Activated CD4-positive, alpha-beta T cell treated with anti-CD3 and anti-CD28 coated beads, Interleukin-10, Interleukin-2, amounts not matched to agents 100 ng/mL and 50 ng/mL, durations not matched to agents 16 hours and 8 hours (primary cell): Measurements from ENCODE around the gene TNFRSF18.
"Not testable (repeated sequence)": the region's sequence is repeated elsewhere in the genome, so short reads cannot be mapped to it uniquely, and the experiment has no call there.

ENCODE experiments used
- DNase-seq: peaks from one replicate; pipeline ENCODE4 v3.0.0-alpha.2; 2020

Gene TNFRSF18

GRCh38 chr1:1196431-1197187 lies 9.8 kb downstream of the TNFRSF18 start:
- no peak for DNase-seq

GRCh38 chr1:1195726-1196125 lies 10.7 kb downstream of the TNFRSF18 start:
- not testable (repeated sequence) for DNase-seq

GRCh38 chr1:1194723-1195122 lies 11.7 kb downstream of the TNFRSF18 start:
- no peak for DNase-seq

- DNase-seq: no peak
These were observed 14.7 kb downstream of the TNFRSF18 start for GRCh38 chr1:1191734-1192133.

- DNase-seq: no peak
These were observed 17.3 kb downstream of the TNFRSF18 start for GRCh38 chr1:1189111-1189510.

- DNase-seq: no peak
These were observed 18.5 kb downstream of the TNFRSF18 start for GRCh38 chr1:1187938-1188337.

- no peak for DNase-seq
These were observed 21.2 kb downstream of the TNFRSF18 start for GRCh38 chr1:1185101-1185765.

- no peak for DNase-seq
These were observed 22.3 kb downstream of the TNFRSF18 start for GRCh38 chr1:1183833-1184775.

GRCh38 chr1:1183221-1183747 lies 23.1 kb downstream of the TNFRSF18 start:
- DNase-seq: no peak

- DNase-seq: no peak
These were observed 23.7 kb downstream of the TNFRSF18 start for GRCh38 chr1:1182491-1183220.

- DNase-seq: no peak
These were observed 24.4 kb downstream of the TNFRSF18 start for GRCh38 chr1:1181938-1182410.

- DNase-seq: no peak
These were observed 25.1 kb downstream of the TNFRSF18 start for GRCh38 chr1:1181129-1181937.

GRCh38 chr1:1179983-1180861 lies 26.2 kb downstream of the TNFRSF18 start:
- no peak for DNase-seq

GRCh38 chr1:1179346-1179982 lies 26.9 kb downstream of the TNFRSF18 start:
- DNase-seq: no peak

- no peak for DNase-seq
These were observed 27.5 kb downstream of the TNFRSF18 start for GRCh38 chr1:1178794-1179331.

- no peak for DNase-seq
These were observed 28.8 kb downstream of the TNFRSF18 start for GRCh38 chr1:1177452-1178206.

GRCh38 chr1:1176931-1177330 lies 29.5 kb downstream of the TNFRSF18 start:
- DNase-seq: no peak

GRCh38 chr1:1176063-1176761 lies 30.2 kb downstream of the TNFRSF18 start:
- DNase-seq: not testable (repeated sequence)
